Naive B cell (primary cell): ENCODE results near the gene KRTAP4-6. TPM values are rescaled to one million over a fixed set of nuclear protein-coding genes. Genes with fewer than 3 reads are reported as not detected.
"Not testable (repeated sequence)": the region's sequence is repeated elsewhere in the genome, so short reads cannot be mapped to it uniquely, and the experiment has no call there.

Experiments
- ATAC-seq, 2 donors: fragments of 150-1000 bp; cut with Tn5 transposase; 2 replicates each; pipeline ENCODE4 v1.10.0; 2021; ENCODE audit warnings: low read depth in 2 of 2, mild to moderate bottlenecking in 2 of 2, moderate library complexity in 2 of 2
- DNase-seq: peaks from one replicate; pipeline ENCODE4 v3.0.0; 2022
- H3K27ac Mint-ChIP-seq, 6 donors: one replicate each; pipeline ENCODE4 v1.8.0; 2020 to 2022; ENCODE audit warnings: mild to moderate bottlenecking in 6 of 6, mixed read lengths in 6 of 6, moderate library complexity in 5 of 6, inconsistent platforms in 2 of 6
- H3K27me3 Mint-ChIP-seq, 3 donors: one replicate each; pipeline ENCODE4 v1.8.0; 2021 to 2022; ENCODE audit warnings: mixed read lengths in 3 of 3, mild to moderate bottlenecking in 1 of 3
- H3K36me3 Mint-ChIP-seq, 2 donors: one replicate each; pipeline ENCODE4 v1.8.0; 2020 to 2022; ENCODE audit warnings: mixed read lengths in 2 of 2, inconsistent platforms in 1 of 2, mild to moderate bottlenecking in 1 of 2
- H3K4me1 Mint-ChIP-seq, 3 donors: one replicate each; pipeline ENCODE4 v1.8.0; 2020 to 2022; ENCODE audit warnings: mixed read lengths in 3 of 3, inconsistent platforms in 1 of 3, mild to moderate bottlenecking in 1 of 3, moderate library complexity in 1 of 3
- H3K4me3 Mint-ChIP-seq, 8 donors: one replicate each; pipeline ENCODE4 v1.8.0; 2020 to 2022; ENCODE audit warnings: mild to moderate bottlenecking in 8 of 8, mixed read lengths in 8 of 8, moderate library complexity in 8 of 8, inconsistent platforms in 2 of 8
- H3K9me3 Mint-ChIP-seq, 7 donors: one replicate each; pipeline ENCODE4 v1.8.0; 2020 to 2022; ENCODE audit warnings: mixed read lengths in 7 of 7, mild to moderate bottlenecking in 5 of 7, inconsistent platforms in 2 of 7, moderate library complexity in 1 of 7
- polyA plus RNA-seq, 6 donors: library from polyadenylated mRNA; unstranded; fragments of 300-500 nt; fragmentation: Illumina TruSeq; gene quantifications; one replicate each; pipeline ENCODE4 v1.2.3, GENCODE V29; 2021; ENCODE audit warnings: low read depth in 6 of 6

Gene KRTAP4-6
- polyA plus RNA-seq, 6 donors from 2014 or later = 1.6 to 2.0 TPM; not detected in 4

DNA sequence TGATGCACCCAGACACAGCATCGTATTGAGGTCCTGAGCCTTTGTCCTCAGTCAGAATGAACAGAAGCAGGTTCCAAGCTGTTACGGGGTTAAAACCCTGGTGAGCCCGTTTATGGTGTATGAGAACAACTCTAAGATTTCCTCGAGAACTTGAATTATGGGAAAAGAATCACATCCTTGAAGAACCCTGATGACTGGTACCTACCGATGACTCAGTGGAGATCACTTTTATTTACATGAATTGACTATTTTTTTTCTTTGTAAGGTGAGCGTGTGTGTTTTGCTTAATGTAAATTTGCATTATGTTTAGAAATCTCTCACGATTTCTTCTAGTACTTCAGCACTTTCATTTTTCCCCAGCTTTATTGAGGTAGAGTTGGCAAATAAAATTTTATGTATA lies 23.5 kb upstream of the KRTAP4-6 start:
- no peak for ATAC-seq

GRCh38 chr17:41160648-41161047 lies 20.3 kb upstream of the KRTAP4-6 start, which contains the start of gene KRTAP4-4:
Gene KRTAP4-4 (minus strand): TSS chr17:41160748. CDS start chr17:41160691, 57 bp downstream.
- DNase-seq (no peak), ATAC-seq (no peak)
- Mint-ChIP-seq H3K27ac (peak within 1 kb of the TSS in 2 of 6 donors; percentile 18 to 42), H3K4me3 (peak within 1 kb of the TSS in 1 of 8 donors; percentile 38), H3K9me3 (no peaks in the 10 kb centered on the region), H3K4me1 (peaks cover 5 to 21% (median 9%) of the 10 kb centered on the region in 3 donors), H3K36me3 (no peaks in the 10 kb centered on the region), H3K27me3 (peaks cover 0 to 6% (median 5%) of the 10 kb centered on the region in 3 donors)

More for the DNA sequence above, 23.5 kb upstream of the KRTAP4-6 start:
- no peaks in the 10 kb centered on the region for H3K36me3 Mint-ChIP-seq
- no peak for DNase-seq
- H3K9me3 Mint-ChIP-seq = no peaks in the 10 kb centered on the region
- no peak overlapping the region for H3K27ac Mint-ChIP-seq
- peaks cover 4 to 14% (median 9%) of the 10 kb centered on the region in 3 donors for H3K4me1 Mint-ChIP-seq
- peaks cover 0 to 6% (median 0%) of the 10 kb centered on the region in 3 donors for H3K27me3 Mint-ChIP-seq
- H3K4me3 Mint-ChIP-seq = no peak overlapping the region

DNA sequence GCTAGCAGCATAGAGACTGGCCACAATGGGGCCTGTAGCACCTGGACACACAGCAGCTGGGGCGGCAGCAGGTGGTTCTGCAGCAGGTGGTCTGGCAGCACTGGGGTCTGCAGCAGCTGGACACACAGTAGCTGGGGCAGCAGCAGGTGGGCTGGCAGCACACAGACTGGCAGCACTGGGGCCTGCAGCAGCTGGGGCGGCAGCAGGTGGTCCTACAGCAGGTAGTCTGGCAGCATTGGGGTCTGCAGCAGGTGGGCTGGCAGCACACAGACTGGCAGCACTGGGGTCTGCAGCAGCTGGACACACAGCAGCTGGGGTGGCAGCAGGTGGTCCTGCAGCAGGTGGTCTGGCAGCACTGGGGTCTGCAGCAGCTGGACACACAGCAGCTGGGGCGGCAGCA lies 19.8 kb upstream of the KRTAP4-6 start:
- DNase-seq, H3K4me3 Mint-ChIP-seq, H3K36me3 Mint-ChIP-seq, ATAC-seq, H3K9me3 Mint-ChIP-seq, H3K27ac Mint-ChIP-seq, H3K27me3 Mint-ChIP-seq: not testable (repeated sequence)
- H3K4me1 Mint-ChIP-seq = peaks cover 5 to 21% (median 9%) of the 10 kb centered on the region in 3 donors

- no peak for ATAC-seq
- Mint-ChIP-seq H3K4me1 (peaks cover 10 to 19% (median 16%) of the 10 kb centered on the region in 3 donors), H3K27me3 (peaks cover 0 to 8% (median under 1%) of the 10 kb centered on the region in 3 donors), H3K36me3 (no peaks in the 10 kb centered on the region), H3K4me3 (peak overlapping the region in 1 of 8 donors; percentile 7), H3K9me3 (no peaks in the 10 kb centered on the region), H3K27ac (peak overlapping the region in 2 of 6 donors; percentile 32 to 33)
- DNase-seq = no peak
Measured at GRCh38 chr17:41153856-41154255, 13.5 kb upstream of the KRTAP4-6 start.

GRCh38 chr17:41151525-41151924 lies 11.2 kb upstream of the KRTAP4-6 start:
- peaks cover 0 to 4% (median 0%) of the 10 kb centered on the region in 7 donors for H3K9me3 Mint-ChIP-seq
- H3K36me3 Mint-ChIP-seq = no peaks in the 10 kb centered on the region
- ATAC-seq (no peak), DNase-seq (no peak)
- H3K27me3 Mint-ChIP-seq = peaks cover 0 to 5% (median 4%) of the 10 kb centered on the region in 3 donors
- H3K27ac Mint-ChIP-seq = no peak overlapping the region
- H3K4me3 Mint-ChIP-seq = no peak overlapping the region
- H3K4me1 Mint-ChIP-seq = peaks cover 13 to 18% (median 16%) of the 10 kb centered on the region in 3 donors

DNA sequence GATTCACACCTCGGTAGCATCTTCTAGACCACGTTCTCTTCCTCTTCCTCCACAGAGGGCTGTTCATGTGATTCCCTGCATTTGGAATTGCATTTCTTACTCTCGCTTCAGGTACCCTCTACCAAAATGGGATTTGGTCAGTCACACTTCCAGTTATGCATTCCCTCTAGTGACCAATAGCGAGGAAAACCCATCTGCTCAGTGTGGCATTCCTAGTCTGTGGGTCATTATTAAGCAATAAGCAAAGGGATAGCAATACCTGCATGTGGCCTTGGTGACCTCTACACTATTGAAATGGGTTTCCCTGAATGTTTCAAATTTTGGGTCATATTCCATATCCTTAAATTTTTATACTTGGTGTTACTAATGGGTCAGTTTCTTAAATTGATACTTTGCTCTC lies 9.7 kb upstream of the KRTAP4-6 start:
- Mint-ChIP-seq H3K27me3 (peaks cover 0 to 5% (median 4%) of the 10 kb centered on the region in 3 donors), H3K4me3 (no peak overlapping the region), H3K9me3 (peaks cover 0 to 4% (median 2%) of the 10 kb centered on the region in 7 donors), H3K27ac (no peak overlapping the region), H3K36me3 (no peaks in the 10 kb centered on the region), H3K4me1 (peaks cover 15 to 18% (median 16%) of the 10 kb centered on the region in 3 donors)
- ATAC-seq (no peak), DNase-seq (no peak)

GRCh38 chr17:41149652-41149985 lies 9.3 kb upstream of the KRTAP4-6 start, which contains the start of gene KRTAP4-5:
Gene KRTAP4-5 (minus strand): TSS chr17:41149825. CDS start chr17:41149767, 58 bp downstream.
- Mint-ChIP-seq H3K36me3 (no peaks in the 10 kb centered on the region), H3K9me3 (peaks cover 0 to 5% (median 4%) of the 10 kb centered on the region in 7 donors), H3K27ac (peak within 1 kb of the TSS in 3 of 6 donors; percentile 45 to 96 (median 64)), H3K4me1 (peaks cover 16 to 18% (median 17%) of the 10 kb centered on the region in 3 donors), H3K4me3 (no peak within 1 kb of the TSS), H3K27me3 (peaks cover 0 to 5% (median 4%) of the 10 kb centered on the region in 3 donors)
- DNase-seq (no peak), ATAC-seq (no peak)

- not testable (repeated sequence) for ATAC-seq, H3K27me3 Mint-ChIP-seq, H3K4me3 Mint-ChIP-seq, H3K9me3 Mint-ChIP-seq, DNase-seq, H3K36me3 Mint-ChIP-seq
- peak overlapping the region in 2 of 6 donors; percentile 64 to 96 for H3K27ac Mint-ChIP-seq
- peaks cover 11 to 17% (median 15%) of the 10 kb centered on the region in 3 donors for H3K4me1 Mint-ChIP-seq
Measured at GRCh38 chr17:41148971-41149651, 8.8 kb upstream of the KRTAP4-6 start.

GRCh38 chr17:41147531-41148204 lies 7.3 kb upstream of the KRTAP4-6 start:
- peaks cover 6 to 15% of the 10 kb centered on the region in 2 donors for H3K36me3 Mint-ChIP-seq
- peaks cover 8 to 17% (median 10%) of the 10 kb centered on the region in 3 donors for H3K4me1 Mint-ChIP-seq
- H3K4me3 Mint-ChIP-seq = peak overlapping the region in 1 of 8 donors; percentile 64
- peak overlapping the region in 5 of 6 donors; percentile 1 to 57 (median 27) for H3K27ac Mint-ChIP-seq
- no peak for ATAC-seq
- no peak for DNase-seq
- peaks cover 0 to 5% (median 4%) of the 10 kb centered on the region in 3 donors for H3K27me3 Mint-ChIP-seq
- peaks cover 9 to 20% (median 13%) of the 10 kb centered on the region in 7 donors for H3K9me3 Mint-ChIP-seq

DNA sequence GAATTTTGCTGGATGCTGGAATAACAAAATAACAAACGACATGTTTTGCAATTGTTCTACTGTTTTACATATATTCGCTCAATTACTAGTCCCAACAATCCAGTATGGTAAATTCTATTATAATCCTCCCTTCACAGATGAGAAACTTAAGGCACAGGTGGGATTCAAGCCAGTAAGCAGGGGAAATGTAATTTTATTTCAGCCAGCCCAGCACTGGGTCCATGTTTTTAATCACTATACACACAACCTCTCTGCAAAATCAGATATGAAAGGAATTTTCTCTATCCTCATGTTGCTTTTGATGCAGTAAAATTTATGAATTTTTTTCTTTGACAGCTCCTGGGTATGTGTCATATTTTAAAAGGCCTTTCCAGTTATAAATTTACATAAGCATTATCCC lies 4.9 kb upstream of the KRTAP4-6 start:
- Mint-ChIP-seq H3K27ac (peak overlapping the region in 3 of 6 donors; percentile 93 to 94 (median 93)), H3K4me1 (peaks cover 14 to 20% (median 16%) of the 10 kb centered on the region in 3 donors), H3K4me3 (peak overlapping the region in 1 of 8 donors; percentile 78), H3K9me3 (peaks cover 14 to 41% (median 31%) of the 10 kb centered on the region in 7 donors), H3K36me3 (peaks cover 14 to 33% of the 10 kb centered on the region in 2 donors), H3K27me3 (peaks cover 0 to 5% (median 4%) of the 10 kb centered on the region in 3 donors)
- DNase-seq (no peak), ATAC-seq (no peak)

DNA sequence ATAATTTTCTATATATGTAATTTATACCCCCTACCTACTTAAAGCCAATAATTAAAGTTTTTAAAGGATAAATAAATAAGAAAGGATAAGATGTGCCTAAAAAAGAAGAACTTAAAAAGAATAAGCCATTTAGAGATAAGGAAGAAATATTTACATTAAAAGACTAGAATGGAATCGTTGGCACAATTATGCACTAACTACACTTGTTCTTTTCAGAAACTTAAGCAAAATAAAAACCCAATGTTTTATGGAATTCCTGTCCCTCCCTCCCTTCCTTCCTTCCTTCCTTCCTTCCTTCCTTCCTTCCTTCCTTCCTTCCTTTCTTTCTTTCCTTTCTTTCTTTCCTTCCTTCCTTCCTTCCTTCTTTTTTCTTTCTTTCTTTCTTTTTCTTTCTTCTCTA lies 4.5 kb upstream of the KRTAP4-6 start:
- peak overlapping the region in 3 of 6 donors; percentile 93 to 94 (median 93) for H3K27ac Mint-ChIP-seq
- peak overlapping the region in 1 of 8 donors; percentile 78 for H3K4me3 Mint-ChIP-seq
- peaks cover 14 to 20% (median 16%) of the 10 kb centered on the region in 3 donors for H3K4me1 Mint-ChIP-seq
- DNase-seq = no peak
- peaks cover 14 to 43% (median 32%) of the 10 kb centered on the region in 7 donors for H3K9me3 Mint-ChIP-seq
- no peak for ATAC-seq
- peaks cover 14 to 36% of the 10 kb centered on the region in 2 donors for H3K36me3 Mint-ChIP-seq
- H3K27me3 Mint-ChIP-seq = peaks cover 0 to 6% (median 4%) of the 10 kb centered on the region in 3 donors

- Mint-ChIP-seq H3K4me3 (no peak overlapping the region), H3K9me3 (peaks cover 22 to 73% (median 50%) of the 10 kb centered on the region in 7 donors), H3K27ac (peak overlapping the region in 1 of 6 donors; percentile 64), H3K36me3 (peaks cover 19 to 67% of the 10 kb centered on the region in 2 donors), H3K27me3 (peaks cover 0 to 6% (median 0%) of the 10 kb centered on the region in 3 donors), H3K4me1 (peaks cover 10 to 18% (median 11%) of the 10 kb centered on the region in 3 donors)
- DNase-seq (no peak), ATAC-seq (no peak)
Measured at GRCh38 chr17:41141361-41141760, 1.0 kb upstream of the KRTAP4-6 start.

GRCh38 chr17:41139865-41140264 lies 479 bp downstream of the KRTAP4-6 start:
- not testable (repeated sequence) for H3K4me3 Mint-ChIP-seq, H3K27me3 Mint-ChIP-seq, ATAC-seq, DNase-seq
- Mint-ChIP-seq H3K4me1 (peaks cover 10 to 14% (median 14%) of the 10 kb centered on the region in 3 donors), H3K27ac (peak overlapping the region in 2 of 6 donors; percentile 33 to 82), H3K36me3 (peaks cover 19 to 67% of the 10 kb centered on the region in 2 donors), H3K9me3 (peaks cover 22 to 71% (median 45%) of the 10 kb centered on the region in 7 donors)
